K562 (cell line): ENCODE results near the gene RALA. TPM values are rescaled to one million over a fixed set of nuclear protein-coding genes. Genes with fewer than 3 reads are reported as not detected.

Experiments used
- ATAC-seq: fragments of 200-7000 bp; cut with Tn5 transposase; 3 replicates; pipeline ENCODE4 v1.9.1; 2020; ENCODE audit warnings: moderate library complexity
- BruUV-seq: library from RNA; stranded (reverse); fragments of 400-500 nt; replicated peaks from 2 replicates; lab custom pipeline; 2021; lab: Mats Ljungman, UMichigan
- CTCF ChIA-PET: fragments of 300-600 bp; formaldehyde crosslinking; extraction: SDS; loops from one replicate; lab custom pipeline; 2021; ENCODE audit warnings: low intra/inter-chr PET ratio; lab: Yijun Ruan, JAX
- POLR2A ChIA-PET: fragments of 300-600, 350-650 bp; sonication (Branson Sonifier 250); formaldehyde crosslinking; extraction: SDS; loops from one replicate; lab custom pipeline; 2021; ENCODE audit warnings: antibody characterized with exemption, inconsistent platforms; lab: Yijun Ruan, JAX
- DNase-seq, 4 experiments: peaks; one replicate each; pipeline versions ENCODE4 v3.0.0 to v3.0.0-alpha.2; 2011 to 2018; ENCODE audit warnings: low spot score in 3 of 4, mixed read lengths in 3 of 4; ENCODE audit errors: extremely low read depth in 1 of 4
- FAIRE-seq: peaks from 2 replicates; lab custom pipeline; 2011; peaks lifted over from hg19 to GRCh38; lab: Jason Lieb, UNC
- H2AFZ ChIP-seq: 2 replicates; pipeline ENCODE4 v1.6.0; 2011; ENCODE audit warnings: low read depth, low read length, control low read depth, inconsistent platforms
- H3K27ac ChIP-seq: fragments of 200-600 bp; 3 replicates; pipeline ENCODE4 v1.8.0; 2011; ENCODE audit warnings: low read depth, mild to moderate bottlenecking, control low read depth, inconsistent platforms, low read length, moderate library complexity, mixed read lengths; ENCODE audit errors: extremely low read depth
- H3K27me3 ChIP-seq, 2 experiments: fragments of 300-600 bp in 1 of 2; 2 replicates in 1 of 2; 3 replicates in 1 of 2; pipeline versions ENCODE4 v1.6.0 to v1.8.0; 2011; ENCODE audit warnings: inconsistent platforms in 2 of 2, low read length in 2 of 2, mild to moderate bottlenecking in 1 of 2, mixed read lengths in 1 of 2, moderate library complexity in 1 of 2; ENCODE audit not compliant: control insufficient read depth in 2 of 2, insufficient read depth in 2 of 2
- H3K36me3 ChIP-seq: fragments of 300-600 bp; 3 replicates; pipeline ENCODE4 v1.8.0; 2011; ENCODE audit warnings: mild to moderate bottlenecking, low read length, inconsistent platforms; ENCODE audit not compliant: control insufficient read depth, insufficient read depth
- H3K4me1 ChIP-seq, 2 experiments: fragments of 200-600 bp in 1 of 2; replicated peaks in 1 of 2; 2 replicates in 1 of 2; 3 replicates in 1 of 2; pipeline versions ENCODE4 v1.5.1 to v1.8.0; 2011; ENCODE audit warnings: inconsistent platforms in 2 of 2, low read length in 2 of 2, mild to moderate bottlenecking in 1 of 2, mixed read lengths in 1 of 2, moderate library complexity in 1 of 2; ENCODE audit not compliant: control insufficient read depth in 2 of 2, insufficient read depth in 2 of 2
- H3K4me2 ChIP-seq: 2 replicates; pipeline ENCODE4 v1.6.1; 2011; ENCODE audit warnings: low read length, control low read depth, inconsistent platforms, mixed read lengths; ENCODE audit not compliant: insufficient read depth
- H3K4me3 ChIP-seq: fragments of 200-600 bp; sonication (generic), shearing (Covaris generic); 2 replicates; pipeline ENCODE4 v1.5.1; 2016; ENCODE audit warnings: control low read depth, inconsistent platforms
- H3K79me2 ChIP-seq: fragments of 200-600 bp; 3 replicates; pipeline ENCODE4 v1.8.0; 2011; ENCODE audit warnings: low read length, inconsistent platforms; ENCODE audit not compliant: control insufficient read depth, insufficient read depth
- H3K9ac ChIP-seq, 2 experiments: 2 replicates each; pipeline versions ENCODE4 v1.6.0 to v1.6.1; 2011; ENCODE audit warnings: low read depth in 2 of 2, low read length in 2 of 2, control low read depth in 1 of 2, inconsistent platforms in 1 of 2, mild to moderate bottlenecking in 1 of 2, mixed read lengths in 1 of 2; ENCODE audit not compliant: insufficient read depth in 1 of 2
- H3K9me1 ChIP-seq: one replicate; pipeline ENCODE4 v1.6.0; 2011; ENCODE audit warnings: inconsistent platforms, mild to moderate bottlenecking, low read length, moderate library complexity; ENCODE audit not compliant: control insufficient read depth, insufficient read depth
- H3K9me3 ChIP-seq: replicated peaks from 2 replicates; pipeline ENCODE4 v1.5.1; 2011; ENCODE audit warnings: low read depth, low read length, inconsistent platforms; ENCODE audit not compliant: control insufficient read depth, insufficient read depth
- H4K20me1 ChIP-seq: replicated peaks from 2 replicates; pipeline ENCODE4 v1.6.1; 2011; ENCODE audit warnings: low read length, inconsistent platforms, mixed read lengths; ENCODE audit not compliant: control insufficient read depth, insufficient read depth
- BRD9 ChIP-seq: fragments of 450-650 bp; IDR thresholded peaks from 2 replicates; pipeline ENCODE4 v1.6.1; 2018; ENCODE audit warnings: low read depth; ENCODE audit not compliant: partially characterized antibody
- DNMT1 ChIP-seq: fragments of 450-650 bp; IDR thresholded peaks from 2 replicates; pipeline ENCODE4 v1.6.1; 2016; ENCODE audit warnings: antibody characterized with exemption, mild to moderate bottlenecking
- ESRRB ChIP-seq: fragments of 250-450 bp; sonication (Bioruptor Pico); IDR thresholded peaks from 2 replicates; pipeline ENCODE4 v1.5.0; 2020; ENCODE audit warnings: mild to moderate bottlenecking, moderate library complexity, borderline replicate concordance
- KLF6 ChIP-seq: fragments of 250-450 bp; sonication (Bioruptor Pico); IDR thresholded peaks from 2 replicates; pipeline ENCODE4 v1.4.0; 2020; ENCODE audit warnings: mild to moderate bottlenecking, moderate library complexity, borderline replicate concordance
- MAFK ChIP-seq: IDR thresholded peaks from 2 replicates; pipeline ENCODE4 v1.6.1; 2011; ENCODE audit warnings: low read length, improper control_type of control experiment
- MTF1 ChIP-seq: fragments of 250-450 bp; sonication (Bioruptor Pico); IDR thresholded peaks from 2 replicates; pipeline ENCODE4 v1.9.0; 2021; ENCODE audit warnings: moderate library complexity, mild to moderate bottlenecking, inconsistent platforms, borderline replicate concordance
- NR2C2 ChIP-seq, 2 experiments: fragments of 200-800 bp in 1 of 2; sonication (Bioruptor generic) in 1 of 2; sonication (generic) in 1 of 2; formaldehyde crosslinking in 1 of 2; IDR thresholded peaks; 2 replicates each; pipeline versions ENCODE4 v1.6.1 to v1.8.0; 2016 to 2022; ENCODE audit warnings: mild to moderate bottlenecking in 1 of 2, missing compliant biosample characterization in 1 of 2, missing genetic modification characterization in 1 of 2, missing genetic modification reagents in 1 of 2
- PHB ChIP-seq: fragments of 250-450 bp; sonication (Bioruptor Pico); IDR thresholded peaks from 2 replicates; pipeline ENCODE4 v1.5.0; 2021
- RBM25 ChIP-seq: fragments of 200-400 bp; formaldehyde crosslinking; IDR thresholded peaks from 2 replicates; pipeline ENCODE4 v1.6.1; 2018; ENCODE audit warnings: low read length, low read depth, moderate library complexity; ENCODE audit not compliant: severe bottlenecking
- SNAPC5 ChIP-seq: fragments of 250-450 bp; sonication (Bioruptor Pico); IDR thresholded peaks from 2 replicates; pipeline ENCODE4 v1.8.0; 2021; ENCODE audit warnings: moderate library complexity, mild to moderate bottlenecking, inconsistent platforms
- SRSF3 ChIP-seq: fragments of 200-400 bp; formaldehyde crosslinking; IDR thresholded peaks from 2 replicates; pipeline ENCODE4 v1.6.1; 2016; ENCODE audit warnings: mild to moderate bottlenecking, low read length, moderate library complexity; ENCODE audit not compliant: insufficient read depth
- TAL1 ChIP-seq: fragments of 450-650 bp; IDR thresholded peaks from 2 replicates; pipeline ENCODE4 v1.6.1; 2016; ENCODE audit warnings: mild to moderate bottlenecking
- TEAD4 ChIP-seq, 2 experiments: sonication (generic) in 1 of 2; formaldehyde crosslinking in 1 of 2; IDR thresholded peaks; 2 replicates each; pipeline versions ENCODE4 v1.6.1 to v1.8.0; 2012 to 2022; ENCODE audit warnings: borderline replicate concordance in 1 of 2, inconsistent platforms in 1 of 2, low read length in 1 of 2, mild to moderate bottlenecking in 1 of 2, missing genetic modification reagents in 1 of 2
- ZBTB1 ChIP-seq: sonication (generic); formaldehyde crosslinking; IDR thresholded peaks from 2 replicates; pipeline ENCODE4 v1.8.1; 2023; ENCODE audit warnings: missing genetic modification reagents, low read depth, mild to moderate bottlenecking, borderline replicate concordance
- ZBTB17 ChIP-seq: fragments of 450-650 bp; formaldehyde crosslinking; IDR thresholded peaks from 2 replicates; pipeline ENCODE4 v1.4.0; 2020; ENCODE audit warnings: mild to moderate bottlenecking
- ZBTB5 ChIP-seq: fragments of 450-650 bp; IDR thresholded peaks from 2 replicates; pipeline ENCODE4 v1.6.1; 2017; ENCODE audit warnings: antibody characterized with exemption
- ZC3H4 ChIP-seq: sonication (generic); formaldehyde crosslinking; IDR thresholded peaks from 2 replicates; pipeline ENCODE4 v1.9.0; 2021; ENCODE audit warnings: missing genetic modification reagents, borderline replicate concordance
- ZNF232 ChIP-seq: sonication (generic); formaldehyde crosslinking; IDR thresholded peaks from 2 replicates; pipeline ENCODE4 v1.8.0; 2022; ENCODE audit warnings: mild to moderate bottlenecking, missing genetic modification reagents
- ZNF589 ChIP-seq: fragments of 200-800 bp; sonication (Bioruptor generic); IDR thresholded peaks from 2 replicates; pipeline ENCODE4 v1.6.1; 2016; ENCODE audit warnings: low read depth, missing genetic modification characterization, missing compliant biosample characterization
- WGBS: fragments of 100-300 bp; shearing (Covaris generic); methylation state at CpG from one replicate; pipeline ENCODE4 v1.1.6; 2016; ENCODE audit warnings: low coverage, mixed read lengths; ENCODE audit not compliant: insufficient coverage; ENCODE audit errors: missing lambda C conversion rate; 5-methylcytosine and 5-hydroxymethylcytosine counted together
- in situ Hi-C: fragments of 300-500 bp; cut with MboI; formaldehyde crosslinking; loops from 4 replicates; pipeline ENCODE4 v1.15.0; 2018; ENCODE audit warnings: inconsistent platforms, mixed read lengths
- intact Hi-C: fragments of 100-400 bp; cut with micrococcal nuclease; formaldehyde crosslinking; loops from 2 replicates; pipeline ENCODE4 v1.14.2; 2022
- polyA plus RNA-seq, 8 experiments: library from polyadenylated mRNA; depleted of rRNA in 4 of 8; stranded (reverse) in 5 of 8; unstranded in 3 of 8; fragments of >200 nt; fragmentation: Nextera tagmentation in 2 of 8; fragmentation: Illumina TruSeq in 1 of 8; extraction: Ambion mirVana in 2 of 8; extraction: Trizol in 1 of 8; gene quantifications; 2 replicates each; pipeline versions ENCODE4 v1.2.1 to v1.2.3, GENCODE V29; 2011 to 2014; ENCODE audit warnings: inconsistent platforms in 1 of 8, missing spikeins in 1 of 8
- total RNA-seq, 7 experiments: library from RNA; depleted of rRNA in 6 of 7; stranded (reverse); fragments of >200 nt in 6 of 7; fragmentation: Illumina TruSeq in 2 of 7; extraction: Trizol in 2 of 7; gene quantifications; 2 replicates each; pipeline versions ENCODE4 v1.2.1 to v1.2.3, GENCODE V29; 2011 to 2021; ENCODE audit warnings: low replicate concordance in 1 of 7

Gene RALA
- total and polyA plus RNA-seq, 9 of the 15 experiments (the other 6 are each of a cell fraction or from before 2014, with no cell fraction given) = 7.2 to 28.0 (median 25.7) TPM

GRCh38 chr7:39709768-39710311, 86.5 kb downstream of the RALA start:
- no peaks in the 10 kb centered on the region for H3K79me2 ChIP-seq
- ChIA-PET CTCF (interaction anchor here (0.5 kb wide), 1 partner anchor 21 kb away, joined by 3 read pairs; no protein-coding TSS in a partner anchor), POLR2A (interaction anchor here (0.6 to 1.8 kb wide), 4 partner anchors 8 to 23 kb away, joined by 3 to 5 read pairs (median 3); no protein-coding TSS in a partner anchor)
- no peak overlapping the region for H3K27ac ChIP-seq
- no peaks in the 10 kb centered on the region for H3K4me1 ChIP-seq
- no TSS peak for BruUV-seq
- no peaks in the 10 kb centered on the region; the same call in 2 of the 3 replicates for H3K36me3 ChIP-seq
- in situ Hi-C loops (no loop called here), intact Hi-C loops (no loop called here)
- H3K27me3 ChIP-seq = no peaks in the 10 kb centered on the region
- H4K20me1 ChIP-seq = no peaks in the 10 kb centered on the region
- H3K9me1 ChIP-seq = no peaks in the 10 kb centered on the region
- no peak overlapping the region for H3K4me3 ChIP-seq
- no peak for DNase-seq
- no peak overlapping the region for H3K9ac ChIP-seq
- 0 out of 2 replicates have a peak, but pooled peaks cover 2% of the 10 kb centered on the region for H3K9me3 ChIP-seq
- TF ChIP-seq TEAD4 (IDR thresholded peaks at IDR 0.05; ENCODE audit: low read length) (no peak), TEAD4 (CRISPR knock-in tag; IDR thresholded peaks at IDR 0.05; ENCODE audit: borderline replicate concordance) (no peak), MAFK (no peak), SNAPC5 (CRISPR knock-in tag) (no peak), NR2C2 (CRISPR knock-in tag; IDR thresholded peaks at IDR 0.05) (no peak), NR2C2 (tag; IDR thresholded peaks at IDR 0.05) (no peak), BRD9 (no peak), TAL1 (no peak), SRSF3 (no peak), MTF1 (CRISPR knock-in tag) (no peak), ZC3H4 (no peak), ESRRB (no peak), RBM25 (no peak), ZNF589 (CRISPR knock-in tag) (no peak), ZBTB17 (no peak), DNMT1 (no peak), ZBTB1 (CRISPR knock-in tag) (no peak), ZBTB5 (no peak), ZNF232 (no peak), KLF6 (CRISPR knock-in tag) (no peak), PHB (CRISPR knock-in tag) (no peak)
- WGBS = 6% methylated on average over 3 of the region's 3 CpGs
- H2AFZ ChIP-seq = no peak overlapping the region
- peak; percentile 29 for ATAC-seq
- no peak overlapping the region for H3K4me2 ChIP-seq
- no peak for FAIRE-seq
